IPS-15b (cell line): Measurements from ENCODE around the gene CEP170B.

Experiments
- H3K27me3 ChIP-seq: one replicate; pipeline ENCODE4 v1.6.1; 2013; ENCODE audit warnings: low read length; ENCODE audit not compliant: control insufficient read depth, insufficient read depth
- H3K36me3 ChIP-seq: one replicate; pipeline ENCODE4 v1.6.1; 2013; ENCODE audit warnings: low read length; ENCODE audit not compliant: control insufficient read depth, insufficient read depth
- H3K4me1 ChIP-seq: one replicate; pipeline ENCODE4 v1.6.1; 2013; ENCODE audit warnings: mild to moderate bottlenecking, low read length; ENCODE audit not compliant: control insufficient read depth, insufficient read depth
- H3K4me3 ChIP-seq: one replicate; pipeline ENCODE4 v1.5.1; 2013; ENCODE audit warnings: low read depth, low read length
- H3K9ac ChIP-seq: one replicate; pipeline ENCODE4 v1.6.1; 2013; ENCODE audit warnings: low read depth, mild to moderate bottlenecking, low read length
- H3K9me3 ChIP-seq: one replicate; pipeline ENCODE4 v1.6.1; 2013; ENCODE audit warnings: mild to moderate bottlenecking, low read length; ENCODE audit not compliant: control insufficient read depth, insufficient read depth

The CEP170B gene

DNA sequence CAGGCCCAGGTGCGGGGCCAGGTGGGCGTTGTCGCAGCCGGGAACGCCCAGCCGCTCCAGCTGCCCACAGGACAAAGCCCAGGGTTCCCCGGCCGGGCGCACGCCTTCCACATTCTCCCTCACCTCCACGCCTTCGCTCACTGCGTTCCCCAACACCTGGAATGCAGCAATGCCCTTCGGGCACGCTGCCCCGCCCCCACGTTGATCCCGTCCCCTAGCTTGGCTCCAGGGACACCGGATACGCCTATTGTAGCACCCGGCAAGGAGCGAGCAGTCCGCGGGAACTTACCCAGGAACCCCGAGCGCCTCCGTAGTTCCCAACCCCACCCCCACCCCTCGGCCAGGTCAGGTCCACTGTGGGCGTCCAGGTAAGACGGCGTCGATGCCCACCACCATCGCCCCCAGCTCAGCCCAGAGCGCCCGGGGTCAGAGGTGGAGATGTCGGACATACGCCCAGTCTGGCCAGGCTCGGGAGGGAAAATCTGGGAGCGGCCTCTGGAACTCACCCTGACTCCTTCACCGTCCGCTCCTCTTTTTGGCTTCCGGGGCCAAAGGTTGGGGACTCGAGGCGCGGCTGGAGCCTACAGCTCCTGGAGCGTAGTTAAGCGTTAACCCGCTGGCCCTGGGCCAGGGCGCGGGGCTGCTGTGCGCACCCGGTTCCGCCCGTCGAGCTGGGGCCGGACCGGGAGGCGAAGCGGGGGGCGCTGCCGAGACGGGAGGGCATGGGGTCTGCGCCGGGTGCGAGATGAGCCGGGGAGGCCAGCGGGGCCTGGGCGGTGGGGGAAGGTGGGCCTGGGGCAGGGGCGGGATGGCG, 594 bp upstream of the CEP170B start:
- Histone ChIP-seq H3K9me3 (no peaks in the 10 kb centered on the region), H3K4me3 (peak overlapping the region; percentile 78), H3K4me1 (no peaks in the 10 kb centered on the region), H3K36me3 (peaks cover 9% of the 10 kb centered on the region), H3K9ac (peak overlapping the region; percentile 54), H3K27me3 (no peaks in the 10 kb centered on the region)

DNA sequence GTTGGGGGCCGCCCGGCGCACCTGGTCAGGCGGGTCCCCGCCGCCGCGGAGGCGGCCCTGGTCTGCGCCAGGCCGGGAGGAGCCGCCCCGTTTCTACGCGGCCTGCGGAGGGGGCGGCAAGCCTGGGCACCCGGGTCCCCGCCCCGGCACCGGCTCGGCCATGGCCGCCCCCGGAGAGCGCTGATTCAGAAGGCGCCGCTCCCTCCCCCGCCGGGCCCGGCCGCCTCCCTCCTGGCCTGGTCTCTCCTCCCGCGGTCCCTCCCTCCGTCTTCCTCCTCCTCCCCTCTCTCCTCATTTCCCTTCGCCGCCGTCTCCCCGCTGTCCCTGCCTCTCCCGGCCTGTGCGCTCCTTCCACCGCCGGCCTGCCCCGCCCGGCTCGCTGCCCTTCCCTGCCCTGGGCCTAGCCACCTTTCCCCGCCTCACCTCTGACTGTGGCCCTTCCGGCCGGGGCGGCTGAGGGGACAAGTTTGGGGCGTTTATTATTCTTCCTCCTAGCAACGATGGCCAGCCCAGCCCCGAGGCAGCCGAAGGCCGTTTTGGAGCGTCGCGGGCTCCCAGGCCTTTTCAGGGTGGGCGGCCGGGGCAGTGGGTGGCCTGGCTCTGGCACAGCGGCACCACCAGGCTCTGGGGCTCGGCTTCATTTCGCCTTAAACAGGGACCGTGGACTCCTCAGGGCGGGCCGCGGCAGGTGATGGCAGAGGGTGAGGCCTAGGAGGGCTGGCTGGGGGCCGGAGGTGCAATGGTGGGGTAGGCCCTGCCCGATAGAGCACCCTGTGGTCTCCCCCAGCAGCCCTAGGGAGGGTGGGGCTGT, 768 bp downstream of the CEP170B start:
- H3K36me3 ChIP-seq: peaks cover 9% of the 10 kb centered on the region
- no peaks in the 10 kb centered on the region for H3K9me3 ChIP-seq
- no peaks in the 10 kb centered on the region for H3K4me1 ChIP-seq
- H3K9ac ChIP-seq: peak overlapping the region; percentile 47
- H3K4me3 ChIP-seq: peak overlapping the region; percentile 64
- H3K27me3 ChIP-seq: no peaks in the 10 kb centered on the region

DNA sequence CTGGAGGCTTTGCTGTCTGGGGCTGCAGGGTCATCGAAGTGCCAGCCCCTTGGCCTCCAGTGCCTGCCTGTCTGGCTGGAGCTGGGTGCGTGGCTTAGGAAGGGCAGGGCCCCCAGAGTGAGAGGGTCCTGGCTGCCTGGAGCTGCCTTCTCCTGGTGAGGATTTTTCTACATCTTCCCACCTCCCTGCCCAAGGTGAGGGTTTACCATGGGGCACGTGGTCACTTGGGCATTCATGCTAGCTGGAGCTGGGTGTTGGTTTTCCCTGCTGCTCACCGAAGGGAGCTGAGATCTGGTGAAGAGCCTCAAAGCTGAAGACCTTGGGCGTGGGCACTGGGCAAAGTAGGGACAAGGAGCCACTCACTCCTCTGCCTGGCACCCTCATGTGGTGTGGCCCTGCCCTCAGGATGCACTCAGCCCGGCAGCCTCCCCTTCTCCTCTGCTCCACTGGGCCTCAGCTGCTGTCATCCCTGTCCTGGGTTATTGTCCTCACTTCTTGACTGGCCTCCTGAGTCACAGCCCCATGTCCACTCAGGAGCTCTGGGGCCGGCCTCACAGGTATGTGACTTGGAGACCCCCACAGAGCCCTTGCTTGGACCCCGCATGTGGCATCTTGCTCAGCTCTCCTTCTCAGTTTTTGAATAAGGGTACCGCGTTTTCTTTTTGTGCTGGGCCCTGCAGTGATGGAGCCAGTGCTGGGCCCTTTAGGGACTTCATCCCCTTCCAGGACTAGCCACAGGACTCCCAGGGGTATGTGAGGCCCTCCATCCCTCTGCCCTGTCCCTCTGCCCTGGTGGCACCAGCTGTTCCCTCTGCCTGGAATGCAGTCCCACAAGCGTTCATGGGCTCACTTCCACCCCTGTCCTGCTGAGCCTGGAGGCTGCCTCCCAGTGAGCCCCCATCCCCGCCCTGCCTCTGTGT, 1.6 kb downstream of the CEP170B start:
- Histone ChIP-seq H3K36me3 (peaks cover 9% of the 10 kb centered on the region), H3K27me3 (no peaks in the 10 kb centered on the region), H3K4me1 (no peaks in the 10 kb centered on the region), H3K9me3 (no peaks in the 10 kb centered on the region), H3K9ac (peak overlapping the region; percentile 47), H3K4me3 (peak overlapping the region; percentile 64)

DNA sequence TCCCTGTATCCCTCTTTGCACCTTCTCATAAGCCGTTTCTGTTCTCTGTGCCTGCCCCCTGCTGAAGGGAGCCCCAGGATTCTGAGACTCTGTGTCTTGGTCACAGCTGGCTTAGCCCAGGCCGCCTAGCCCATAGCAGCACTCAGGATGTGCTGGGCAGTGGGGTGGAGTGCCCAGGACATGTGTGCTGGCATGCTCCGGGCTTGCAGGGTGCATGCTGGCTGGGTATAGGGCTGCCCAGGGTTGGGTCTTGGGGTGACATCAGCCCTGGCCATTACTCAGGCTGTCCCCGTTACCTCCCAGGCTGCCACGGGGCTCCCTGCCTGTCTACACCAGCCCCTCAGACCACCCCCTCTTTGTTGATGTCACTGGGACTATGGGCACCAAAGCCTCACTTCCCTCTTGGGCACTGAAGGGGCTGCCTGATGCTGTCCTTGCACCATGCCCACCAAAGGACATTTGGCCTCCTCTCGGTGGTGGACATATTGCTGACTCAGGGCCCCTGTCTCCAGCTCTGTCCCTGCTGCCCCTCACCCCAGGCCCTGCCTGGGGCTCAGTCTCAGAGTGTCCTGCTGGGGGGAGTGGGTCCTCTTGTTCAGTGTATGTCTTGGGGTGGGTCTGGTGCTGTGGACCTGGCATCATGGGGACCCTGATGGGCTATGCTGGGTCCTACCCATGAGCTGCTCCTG, 2.4 kb downstream of the CEP170B start:
- no peak overlapping the region for H3K4me3 ChIP-seq
- H3K9me3 ChIP-seq: no peaks in the 10 kb centered on the region
- H3K27me3 ChIP-seq: no peaks in the 10 kb centered on the region
- peaks cover 9% of the 10 kb centered on the region for H3K36me3 ChIP-seq
- H3K4me1 ChIP-seq: no peaks in the 10 kb centered on the region
- H3K9ac ChIP-seq: no peak overlapping the region

- no peak overlapping the region for H3K9ac ChIP-seq
- H3K4me3 ChIP-seq: no peak overlapping the region
- H3K9me3 ChIP-seq: no peaks in the 10 kb centered on the region
- peaks cover 9% of the 10 kb centered on the region for H3K36me3 ChIP-seq
- no peaks in the 10 kb centered on the region for H3K27me3 ChIP-seq
- H3K4me1 ChIP-seq: no peaks in the 10 kb centered on the region
Observed at GRCh38 chr14:104868060-104868740, 3.1 kb downstream of the CEP170B start.

GRCh38 chr14:104868811-104869572, 3.9 kb downstream of the CEP170B start:
- H3K27me3 ChIP-seq: no peaks in the 10 kb centered on the region
- H3K4me3 ChIP-seq: no peak overlapping the region
- peaks cover 9% of the 10 kb centered on the region for H3K36me3 ChIP-seq
- no peaks in the 10 kb centered on the region for H3K4me1 ChIP-seq
- H3K9me3 ChIP-seq: no peaks in the 10 kb centered on the region
- no peak overlapping the region for H3K9ac ChIP-seq

DNA sequence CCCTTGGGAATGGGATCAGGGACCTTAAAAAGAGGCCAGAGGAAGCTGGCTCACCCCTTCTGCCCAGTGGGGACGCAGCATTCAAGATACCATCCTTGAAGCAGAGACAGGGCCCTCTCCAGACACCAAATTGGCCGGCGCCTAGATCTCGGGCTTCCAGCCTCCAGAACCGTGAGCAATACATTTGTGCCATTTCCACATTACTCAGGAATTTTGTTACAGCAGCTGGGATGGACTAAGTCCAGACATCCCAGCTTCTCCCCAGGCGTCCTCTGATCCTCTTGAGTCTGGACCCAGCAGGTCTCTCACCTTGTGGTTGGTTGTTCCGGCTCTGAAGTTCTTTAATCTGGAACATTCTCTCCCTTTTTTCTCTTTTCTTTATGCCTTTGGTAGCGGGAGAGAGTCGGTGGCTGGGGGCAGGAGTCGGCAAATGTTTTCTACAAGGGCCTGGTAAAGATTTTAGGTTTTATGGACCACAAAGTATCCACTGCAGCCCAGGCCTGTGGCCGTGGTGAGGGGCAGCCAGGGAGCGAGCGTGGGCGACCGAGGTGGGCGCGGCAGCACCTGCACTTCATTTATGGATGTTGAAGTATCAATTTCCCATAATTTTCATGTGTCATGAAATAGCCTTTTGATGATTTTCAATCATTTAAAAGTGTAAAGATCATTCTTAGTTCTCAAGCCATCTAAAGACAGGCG, 4.8 kb downstream of the CEP170B start:
- Histone ChIP-seq H3K9me3 (no peaks in the 10 kb centered on the region), H3K9ac (no peak overlapping the region)

GRCh38 chr14:104870368-104871144, 5.5 kb downstream of the CEP170B start:
- H3K4me1 ChIP-seq: no peaks in the 10 kb centered on the region
- peaks cover 9% of the 10 kb centered on the region for H3K36me3 ChIP-seq
- H3K9me3 ChIP-seq: no peaks in the 10 kb centered on the region

More for the DNA sequence above, 4.8 kb downstream of the CEP170B start:
- H3K4me1 ChIP-seq: no peaks in the 10 kb centered on the region
- no peaks in the 10 kb centered on the region for H3K27me3 ChIP-seq
- peaks cover 9% of the 10 kb centered on the region for H3K36me3 ChIP-seq
- H3K4me3 ChIP-seq: no peak overlapping the region

GRCh38 chr14:104871145-104871655, 6.1 kb downstream of the CEP170B start:
- Histone ChIP-seq H3K36me3 (peaks cover 9% of the 10 kb centered on the region), H3K4me1 (no peaks in the 10 kb centered on the region), H3K9ac (no peak overlapping the region), H3K27me3 (no peaks in the 10 kb centered on the region), H3K9me3 (no peaks in the 10 kb centered on the region), H3K4me3 (no peak overlapping the region)

More at GRCh38 chr14:104870368-104871144, 5.5 kb downstream of the CEP170B start:
- Histone ChIP-seq H3K27me3 (no peaks in the 10 kb centered on the region), H3K9ac (no peak overlapping the region), H3K4me3 (no peak overlapping the region)
